ENCODE data around the gene STX8. TPM values are rescaled to one million over a fixed set of nuclear protein-coding genes. Genes with fewer than 3 reads are reported as not detected.

The STX8 gene
- total RNA-seq, 1 experiment from 2014 or later, result 50.3 TPM

- POLR2A ChIA-PET, result no interaction called here
- no peaks in the 10 kb centered on the region for H3K4me1 ChIP-seq (ENCODE audit: control insufficient read depth, insufficient read depth, low read length)
- no peak overlapping the region for H3K27ac ChIP-seq (ENCODE audit: low read length)
- BruUV-seq (replicated peaks), result no TSS peak
- no peaks in the 10 kb centered on the region for H3K9me3 ChIP-seq (ENCODE audit: control insufficient read depth, insufficient read depth, low read depth, low read length)
- in situ Hi-C loops (cut with HindIII; ENCODE audit: low pct_unique_long_range_greater_than_20kb, low sequenced_read_pairs) (no loop called here), intact Hi-C loops (cut with micrococcal nuclease; ENCODE audit: unreplicated experiment) (no loop called here)
- H3K4me3 ChIP-seq (ENCODE audit: low read depth in 2 of 2, low read length in 2 of 2), result no peak overlapping the region
- TF ChIP-seq REST (IDR thresholded peaks at IDR 0.05; ENCODE audit: insufficient read depth in 1 of 2, low read depth in 2 of 2, low read length in 1 of 2), result no peak
- TF ChIP-seq POLR2AphosphoS5 (IDR thresholded peaks at IDR 0.05; ENCODE audit: low read depth, low read length), result no peak
- no peak for TF ChIP-seq CTCF (IDR thresholded peaks at IDR 0.05)
- no peak for TF ChIP-seq TCF7L2 (IDR thresholded peaks at IDR 0.05; ENCODE audit: low read depth, low read length)
- TF ChIP-seq SIN3A (IDR thresholded peaks at IDR 0.05; ENCODE audit: borderline replicate concordance, insufficient read depth, low read depth, low read length), result no peak
- CTCF ChIA-PET, result no interaction called here
- DNase-seq (ENCODE audit: low read depth, low spot score) (no peak), ATAC-seq (no peak)
- no peaks in the 10 kb centered on the region for H3K36me3 ChIP-seq (ENCODE audit: control insufficient read depth, insufficient read depth, low read length)
- H3K27me3 ChIP-seq (ENCODE audit: control insufficient read depth, insufficient read depth, low read length), result no peaks in the 10 kb centered on the region
Measured at GRCh38 chr17:9209781-9210370, 365.7 kb downstream of the STX8 start.

GRCh38 chr17:9209347-9209746 lies 366.3 kb downstream of the STX8 start:
- no peak for TF ChIP-seq POLR2AphosphoS5 (IDR thresholded peaks at IDR 0.05; ENCODE audit: low read depth, low read length)
- no peak for TF ChIP-seq REST (IDR thresholded peaks at IDR 0.05; ENCODE audit: insufficient read depth in 1 of 2, low read depth in 2 of 2, low read length in 1 of 2)
- no peak for TF ChIP-seq SIN3A (IDR thresholded peaks at IDR 0.05; ENCODE audit: borderline replicate concordance, insufficient read depth, low read depth, low read length)
- no peak for TF ChIP-seq TCF7L2 (IDR thresholded peaks at IDR 0.05; ENCODE audit: low read depth, low read length)
- no peak for TF ChIP-seq CTCF (IDR thresholded peaks at IDR 0.05)
- H3K27me3 ChIP-seq (ENCODE audit: control insufficient read depth, insufficient read depth, low read length), result no peaks in the 10 kb centered on the region
- ATAC-seq (no peak), DNase-seq (ENCODE audit: low read depth, low spot score) (no peak)
- in situ Hi-C loops (cut with HindIII; ENCODE audit: low pct_unique_long_range_greater_than_20kb, low sequenced_read_pairs), result no loop called here
- H3K9me3 ChIP-seq (ENCODE audit: control insufficient read depth, insufficient read depth, low read depth, low read length), result no peaks in the 10 kb centered on the region
- no peak overlapping the region for H3K4me3 ChIP-seq (ENCODE audit: low read depth in 2 of 2, low read length in 2 of 2)
- ChIA-PET CTCF (no interaction called here), POLR2A (no interaction called here)
- BruUV-seq (replicated peaks), result no TSS peak
- intact Hi-C loops (cut with micrococcal nuclease; ENCODE audit: unreplicated experiment), result no loop called here
- H3K4me1 ChIP-seq (ENCODE audit: control insufficient read depth, insufficient read depth, low read length), result no peaks in the 10 kb centered on the region
- no peak overlapping the region for H3K27ac ChIP-seq (ENCODE audit: low read length)
- no peaks in the 10 kb centered on the region for H3K36me3 ChIP-seq (ENCODE audit: control insufficient read depth, insufficient read depth, low read length)
